Activated CD8-positive, alpha-beta memory T cell treated with anti-CD3 and anti-CD28 coated beads, Interleukin-2, amount 10 ng/mL, durations not matched to agents 7 days and 5 days (primary cell): ENCODE results near the gene SCAMP5. TPM values are rescaled to one million over a fixed set of nuclear protein-coding genes. Genes with fewer than 3 reads are reported as not detected.

ENCODE experiments used
- ATAC-seq: fragments of 150-1000 bp; cut with Tn5 transposase; one replicate; pipeline ENCODE4 v1.10.0; 2021; ENCODE audit warnings: moderate library complexity
- CTCF ChIA-PET: fragments of 350-600 bp; sonication (Branson Sonifier 250); formaldehyde crosslinking; loops from one replicate; lab custom pipeline; 2021; ENCODE audit warnings: antibody characterized with exemption; lab: Charles Lee
- DNase-seq: peaks from one replicate; pipeline ENCODE4 v3.0.0-alpha.2; 2020
- H3K27ac Mint-ChIP-seq: one replicate; pipeline ENCODE4 v1.8.0; 2021; ENCODE audit warnings: mild to moderate bottlenecking, mixed read lengths
- H3K27me3 Mint-ChIP-seq: one replicate; pipeline ENCODE4 v1.8.0; 2021; ENCODE audit warnings: mixed read lengths
- H3K36me3 Mint-ChIP-seq: one replicate; pipeline ENCODE4 v1.8.0; 2021; ENCODE audit warnings: mild to moderate bottlenecking, mixed read lengths
- H3K4me1 Mint-ChIP-seq: one replicate; pipeline ENCODE4 v1.8.0; 2021; ENCODE audit warnings: mixed read lengths
- H3K4me3 Mint-ChIP-seq: one replicate; pipeline ENCODE4 v1.8.0; 2021; ENCODE audit warnings: mild to moderate bottlenecking, moderate library complexity, mixed read lengths
- H3K9me3 Mint-ChIP-seq: one replicate; pipeline ENCODE4 v1.8.0; 2022; ENCODE audit warnings: low read depth, mixed read lengths
- total RNA-seq, 2 experiments: library from RNA; stranded (reverse); gene quantifications; one replicate each; pipeline ENCODE4 v1.2.3, GENCODE V29; 2021

The SCAMP5 gene
- total RNA-seq, 2 experiments from 2014 or later, result 0.61 to 0.94 TPM

DNA sequence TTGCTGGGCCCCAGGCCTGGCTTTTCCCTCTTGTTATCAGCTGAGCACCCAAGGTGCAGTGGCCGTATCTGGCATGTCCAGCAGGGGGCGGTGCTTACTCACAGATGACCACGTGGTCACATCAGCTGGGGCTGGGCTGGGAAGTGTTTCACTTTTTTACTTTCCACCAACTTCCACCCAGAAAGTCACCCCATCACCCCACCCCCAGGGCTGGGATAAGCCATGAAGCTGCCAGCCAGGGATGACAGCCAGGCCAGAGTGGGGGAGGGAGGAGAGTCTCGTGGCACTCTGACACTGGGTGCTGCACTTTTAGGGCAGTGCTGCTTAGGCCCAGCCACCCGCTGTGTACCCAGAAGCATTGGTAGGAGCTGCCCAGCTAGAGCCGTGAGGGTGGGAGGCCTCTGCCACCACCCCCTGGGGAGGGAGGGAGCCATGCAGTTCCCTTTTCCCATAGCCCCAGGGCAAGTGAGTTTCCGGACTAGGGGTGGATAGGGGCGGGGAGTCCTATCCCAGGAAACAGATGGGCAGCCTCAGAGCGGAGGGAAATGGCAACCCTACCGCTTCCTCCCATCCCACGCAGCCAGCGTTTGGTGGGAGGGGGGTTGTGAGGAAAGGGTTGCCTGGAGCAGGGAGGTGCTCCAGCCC is 34.1 kb downstream of the SCAMP5 start:
- peak overlapping the region; percentile 72 for H3K27ac Mint-ChIP-seq
- no peaks in the 10 kb centered on the region for H3K9me3 Mint-ChIP-seq
- H3K4me1 Mint-ChIP-seq, result peaks cover 34% of the 10 kb centered on the region
- DNase-seq (peak; percentile 92), ATAC-seq (peak; percentile 93)
- H3K27me3 Mint-ChIP-seq, result no peaks in the 10 kb centered on the region
- CTCF ChIA-PET, result interaction anchor here (0.7 to 4.4 kb wide), 19 partner anchors 8 to 1057 kb away, joined by 3 to 68 read pairs (median 5); partner anchors contain the start of genes C15orf39 and SCAMP5
- no peaks in the 10 kb centered on the region for H3K36me3 Mint-ChIP-seq
- no peak overlapping the region for H3K4me3 Mint-ChIP-seq

DNA sequence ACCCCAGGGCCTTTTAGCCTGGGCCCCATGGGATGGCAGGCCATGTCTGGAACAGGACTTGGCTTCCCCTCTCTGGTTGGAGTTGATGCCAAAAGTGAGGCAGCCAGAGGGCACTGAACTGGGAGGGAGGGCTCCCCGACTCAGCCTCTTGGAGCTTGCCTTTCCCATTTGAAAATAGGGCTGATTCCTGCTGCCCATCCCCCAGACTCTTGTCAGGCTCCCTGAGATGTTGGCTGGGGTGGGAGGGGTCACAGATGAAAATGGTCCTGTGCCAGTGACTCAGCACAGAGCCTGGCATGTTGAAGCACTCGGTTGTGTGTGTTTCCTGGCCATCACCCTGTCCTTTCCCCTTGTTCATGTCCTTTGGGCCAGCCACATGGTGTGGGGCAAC is 34.7 kb downstream of the SCAMP5 start:
- no peak overlapping the region for H3K4me3 Mint-ChIP-seq
- no peaks in the 10 kb centered on the region for H3K27me3 Mint-ChIP-seq
- CTCF ChIA-PET, result interaction anchor here (0.8 to 4.4 kb wide), 13 partner anchors 8 to 1057 kb away, joined by 3 to 68 read pairs (median 6); partner anchors contain the start of genes C15orf39 and SCAMP5
- H3K36me3 Mint-ChIP-seq, result no peaks in the 10 kb centered on the region
- DNase-seq, result no peak
- peaks cover 31% of the 10 kb centered on the region for H3K4me1 Mint-ChIP-seq
- no peak for ATAC-seq
- no peak overlapping the region for H3K27ac Mint-ChIP-seq
- H3K9me3 Mint-ChIP-seq, result no peaks in the 10 kb centered on the region

DNA sequence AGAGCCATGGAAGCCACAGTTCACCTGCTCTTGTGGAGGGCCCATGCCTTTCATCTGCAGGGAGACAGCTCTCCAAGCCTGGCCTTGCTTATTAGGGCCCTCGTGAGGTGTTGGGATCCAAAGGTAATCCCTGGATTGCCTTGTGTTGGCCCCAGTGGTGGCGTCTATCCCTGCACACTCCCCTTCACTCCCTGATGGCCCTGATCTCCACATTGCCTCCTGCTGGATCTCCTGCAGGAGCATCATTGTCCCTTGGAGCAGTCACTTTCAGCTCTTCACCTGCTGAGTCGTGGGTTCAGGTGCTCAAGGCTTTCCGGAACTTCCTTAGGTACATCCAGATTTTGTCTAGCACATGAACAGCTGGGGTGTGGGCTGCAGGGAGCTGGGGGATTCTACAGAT is 35.1 kb downstream of the SCAMP5 start:
- Mint-ChIP-seq H3K9me3 (no peaks in the 10 kb centered on the region), H3K36me3 (no peaks in the 10 kb centered on the region), H3K27me3 (no peaks in the 10 kb centered on the region), H3K4me3 (no peak overlapping the region), H3K4me1 (peaks cover 27% of the 10 kb centered on the region), H3K27ac (no peak overlapping the region)
- DNase-seq (no peak), ATAC-seq (no peak)
- CTCF ChIA-PET, result interaction anchor here (1.1 to 4.4 kb wide), 4 partner anchors 9 to 176 kb away, joined by 5 to 68 read pairs (median 10); partner anchors contain the start of gene C15orf39

DNA sequence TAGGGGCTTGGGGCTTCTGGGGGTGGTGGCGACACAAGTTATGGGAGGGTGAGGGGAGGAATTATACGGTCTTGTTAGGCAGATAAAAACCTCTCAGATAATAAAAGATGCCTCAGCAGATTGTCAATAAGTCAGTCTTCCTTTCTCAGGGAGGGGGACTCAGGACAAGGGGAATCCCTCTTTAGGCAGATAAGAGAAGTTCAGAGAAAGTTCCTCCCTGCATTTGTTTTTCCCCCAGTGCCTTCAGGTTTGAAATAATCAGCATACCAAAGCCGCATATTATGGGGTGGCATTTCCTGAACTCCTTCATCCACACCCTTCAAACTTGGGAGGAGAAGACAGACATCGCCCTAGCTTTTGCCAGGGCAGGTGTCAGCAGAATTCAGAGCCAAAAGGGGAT is 36.5 kb downstream of the SCAMP5 start:
- ATAC-seq (no peak), DNase-seq (no peak)
- H3K36me3 Mint-ChIP-seq, result peaks cover 3% of the 10 kb centered on the region
- no peaks in the 10 kb centered on the region for H3K27me3 Mint-ChIP-seq
- H3K9me3 Mint-ChIP-seq, result no peaks in the 10 kb centered on the region
- no peak overlapping the region for H3K4me3 Mint-ChIP-seq
- H3K27ac Mint-ChIP-seq, result no peak overlapping the region
- CTCF ChIA-PET, result interaction anchor here (1.0 to 4.4 kb wide), 3 partner anchors 11 to 172 kb away, joined by 3 to 68 read pairs (median 11); partner anchors contain the start of gene C15orf39
- peaks cover 35% of the 10 kb centered on the region for H3K4me1 Mint-ChIP-seq

DNA sequence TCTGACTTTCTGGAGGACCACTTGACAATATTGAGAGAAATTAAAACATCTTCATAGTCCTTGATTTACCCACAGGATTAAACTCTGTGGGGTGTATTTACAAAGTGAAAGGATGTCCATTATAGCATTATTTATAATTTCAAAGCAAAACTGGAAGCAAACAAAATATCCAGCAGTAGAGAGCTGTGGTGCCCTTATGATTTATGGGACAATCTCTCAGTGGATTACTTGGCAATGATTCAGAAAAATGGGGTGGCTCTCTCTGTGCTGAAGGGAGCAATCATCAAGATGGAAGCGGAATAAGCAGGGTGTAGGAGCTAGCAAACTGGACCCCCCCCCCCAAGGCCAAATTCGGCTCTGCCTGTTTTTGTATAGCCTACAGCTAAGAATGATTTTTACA is 37.0 kb downstream of the SCAMP5 start:
- Mint-ChIP-seq H3K4me3 (no peak overlapping the region), H3K4me1 (peaks cover 40% of the 10 kb centered on the region), H3K9me3 (no peaks in the 10 kb centered on the region), H3K27me3 (no peaks in the 10 kb centered on the region), H3K36me3 (peaks cover 7% of the 10 kb centered on the region), H3K27ac (no peak overlapping the region)
- ATAC-seq, result no peak
- CTCF ChIA-PET, result interaction anchor here (1.0 to 4.4 kb wide), 2 partner anchors 11 to 172 kb away, joined by 3 to 68 read pairs; no protein-coding TSS in a partner anchor
- no peak for DNase-seq

DNA sequence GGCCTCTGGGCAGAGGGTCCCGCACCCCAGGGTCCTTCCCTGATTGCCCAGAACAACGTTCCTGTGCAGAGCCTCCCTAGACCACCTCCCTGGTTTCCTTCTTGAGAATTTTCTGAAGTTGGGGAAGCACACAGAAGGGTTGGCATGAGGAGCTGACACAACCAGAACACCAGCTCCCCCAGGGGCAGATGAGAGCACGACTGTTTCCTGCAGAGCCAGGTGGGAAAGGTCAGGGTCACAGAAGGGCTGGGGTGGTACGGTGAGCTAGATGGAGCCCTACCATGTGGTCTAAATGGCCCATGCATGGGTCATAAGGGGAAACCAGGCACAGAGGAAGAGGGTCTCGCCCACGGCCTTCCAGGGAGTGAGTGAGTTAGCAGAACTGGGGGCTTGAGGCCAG is 38.4 kb downstream of the SCAMP5 start:
- Mint-ChIP-seq H3K4me1 (peaks cover 55% of the 10 kb centered on the region), H3K4me3 (no peak overlapping the region), H3K36me3 (peaks cover 10% of the 10 kb centered on the region), H3K27ac (no peak overlapping the region), H3K9me3 (no peaks in the 10 kb centered on the region), H3K27me3 (no peaks in the 10 kb centered on the region)
- CTCF ChIA-PET, result interaction anchor here (0.9 to 1.6 kb wide), 4 partner anchors 9 to 1058 kb away, joined by 3 to 9 read pairs (median 6); partner anchors contain the start of genes C15orf39 and PPCDC
- no peak for DNase-seq
- ATAC-seq, result no peak

DNA sequence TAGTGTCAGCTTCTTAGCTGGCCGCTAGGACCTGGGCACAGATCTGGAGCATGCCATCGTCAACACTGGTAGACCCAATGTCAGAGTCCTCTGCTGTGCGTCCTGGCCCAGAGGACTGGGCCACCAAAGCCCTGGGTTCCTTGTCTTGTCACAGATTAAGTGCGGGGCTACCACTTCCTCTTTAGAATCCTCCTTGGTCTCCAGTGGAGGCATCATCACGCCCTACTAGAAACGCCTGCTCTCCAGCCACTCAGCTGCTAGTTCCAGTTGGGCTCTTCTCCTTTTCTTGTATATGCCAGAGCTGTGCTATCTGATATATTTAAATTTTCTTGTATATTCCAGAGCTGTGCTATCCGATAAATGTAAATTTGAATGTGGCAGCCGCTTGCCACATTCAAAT is 39.3 kb downstream of the SCAMP5 start:
- H3K27ac Mint-ChIP-seq, result no peak overlapping the region

DNA sequence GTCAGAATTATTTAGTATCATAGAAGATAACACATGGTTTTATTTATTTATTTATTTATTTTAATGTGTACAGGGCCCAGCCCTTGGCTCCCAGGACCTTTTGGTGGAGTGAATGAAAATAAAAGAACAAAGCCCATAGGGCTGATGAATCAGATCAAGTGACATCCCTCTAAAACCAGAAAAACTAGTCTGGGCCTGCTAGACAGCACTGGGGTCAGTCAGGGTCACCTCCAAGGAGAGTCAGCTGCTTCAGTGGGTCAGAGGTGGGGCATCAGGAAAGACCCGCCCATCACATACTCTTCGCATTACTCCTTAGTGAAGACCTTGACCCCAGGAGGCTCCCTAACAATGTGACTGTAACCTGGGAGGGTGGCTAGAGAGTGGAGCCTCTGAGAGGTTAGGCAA is 40.9 kb downstream of the SCAMP5 start:
- Mint-ChIP-seq H3K27me3 (no peaks in the 10 kb centered on the region), H3K27ac (peak overlapping the region; percentile 29), H3K9me3 (no peaks in the 10 kb centered on the region), H3K4me1 (peaks cover 65% of the 10 kb centered on the region), H3K36me3 (peaks cover 19% of the 10 kb centered on the region), H3K4me3 (no peak overlapping the region)
- CTCF ChIA-PET, result interaction anchor here (1.9 to 3.6 kb wide), 3 partner anchors 11 to 1064 kb away, joined by 4 to 29 read pairs (median 5); partner anchors contain the start of gene C15orf39
- no peak for DNase-seq
- ATAC-seq, result no peak

More for the DNA sequence above, 39.3 kb downstream of the SCAMP5 start:
- ATAC-seq (no peak), DNase-seq (no peak)
- no peaks in the 10 kb centered on the region for H3K9me3 Mint-ChIP-seq
- no peaks in the 10 kb centered on the region for H3K27me3 Mint-ChIP-seq
- H3K4me3 Mint-ChIP-seq, result no peak overlapping the region
- peaks cover 13% of the 10 kb centered on the region for H3K36me3 Mint-ChIP-seq
- CTCF ChIA-PET, result interaction anchor here (0.9 to 1.6 kb wide), 3 partner anchors 8 to 1059 kb away, joined by 3 to 9 read pairs (median 7); partner anchors contain the start of gene C15orf39
- peaks cover 58% of the 10 kb centered on the region for H3K4me1 Mint-ChIP-seq

DNA sequence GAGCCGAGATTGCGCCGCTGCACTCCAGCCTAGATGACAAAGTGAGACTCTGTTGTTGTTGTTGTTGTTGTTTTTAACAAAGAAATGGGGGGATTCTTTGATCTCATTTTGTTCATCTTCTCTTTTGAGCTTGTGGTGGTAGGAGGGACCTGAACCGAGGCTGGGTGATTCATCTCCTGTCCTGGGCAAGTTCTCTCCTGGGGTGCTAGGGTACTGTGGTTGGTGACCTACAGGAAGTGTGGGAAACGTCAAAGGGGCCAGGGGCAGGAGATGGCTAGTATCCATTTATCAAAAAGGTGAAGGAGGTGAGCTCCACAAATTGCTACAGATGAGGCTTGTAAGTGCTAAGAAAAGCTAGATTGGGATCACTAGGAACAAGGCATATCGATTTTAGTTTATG is 42.3 kb downstream of the SCAMP5 start:
- peak; percentile 70 for ATAC-seq
- Mint-ChIP-seq H3K4me1 (peaks cover 60% of the 10 kb centered on the region), H3K27ac (peak overlapping the region; percentile 71), H3K27me3 (no peaks in the 10 kb centered on the region), H3K36me3 (peaks cover 25% of the 10 kb centered on the region), H3K4me3 (peak overlapping the region; percentile 11), H3K9me3 (no peaks in the 10 kb centered on the region)
- CTCF ChIA-PET, result interaction anchor here (1.0 to 3.6 kb wide), 8 partner anchors 9 to 1045 kb away, joined by 3 to 29 read pairs (median 4); partner anchors contain the start of genes C15orf39 and STOML1
- DNase-seq, result peak; percentile 69

DNA sequence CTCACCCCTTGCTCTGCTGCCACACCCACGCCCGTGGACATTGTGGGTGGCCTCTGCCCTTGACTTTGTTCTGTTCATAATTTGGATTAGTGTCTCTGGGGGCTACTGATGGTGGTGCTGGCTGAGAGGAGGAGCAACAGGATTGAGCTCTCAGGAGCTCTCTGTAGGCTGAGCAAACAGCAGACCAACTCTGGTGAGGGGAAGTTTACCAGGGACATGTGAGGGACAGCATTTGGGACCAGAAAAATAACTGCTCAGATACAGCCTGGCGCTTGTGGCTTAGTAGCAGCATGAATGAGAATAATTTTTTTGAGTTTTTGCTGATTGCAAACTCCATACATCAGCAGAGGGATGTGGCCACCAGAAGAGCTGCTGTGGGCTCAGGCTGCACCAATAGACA is 42.9 kb downstream of the SCAMP5 start:
- H3K27ac Mint-ChIP-seq, result peak overlapping the region; percentile 71
- peaks cover 25% of the 10 kb centered on the region for H3K36me3 Mint-ChIP-seq
- ATAC-seq (no peak), DNase-seq (no peak)
- H3K9me3 Mint-ChIP-seq, result no peaks in the 10 kb centered on the region
- H3K4me1 Mint-ChIP-seq, result peaks cover 65% of the 10 kb centered on the region
- CTCF ChIA-PET, result interaction anchor here (1.0 to 3.6 kb wide), 7 partner anchors 9 to 1046 kb away, joined by 3 to 29 read pairs (median 3); partner anchors contain the start of genes C15orf39 and STOML1
- H3K27me3 Mint-ChIP-seq, result no peaks in the 10 kb centered on the region
- no peak overlapping the region for H3K4me3 Mint-ChIP-seq

DNA sequence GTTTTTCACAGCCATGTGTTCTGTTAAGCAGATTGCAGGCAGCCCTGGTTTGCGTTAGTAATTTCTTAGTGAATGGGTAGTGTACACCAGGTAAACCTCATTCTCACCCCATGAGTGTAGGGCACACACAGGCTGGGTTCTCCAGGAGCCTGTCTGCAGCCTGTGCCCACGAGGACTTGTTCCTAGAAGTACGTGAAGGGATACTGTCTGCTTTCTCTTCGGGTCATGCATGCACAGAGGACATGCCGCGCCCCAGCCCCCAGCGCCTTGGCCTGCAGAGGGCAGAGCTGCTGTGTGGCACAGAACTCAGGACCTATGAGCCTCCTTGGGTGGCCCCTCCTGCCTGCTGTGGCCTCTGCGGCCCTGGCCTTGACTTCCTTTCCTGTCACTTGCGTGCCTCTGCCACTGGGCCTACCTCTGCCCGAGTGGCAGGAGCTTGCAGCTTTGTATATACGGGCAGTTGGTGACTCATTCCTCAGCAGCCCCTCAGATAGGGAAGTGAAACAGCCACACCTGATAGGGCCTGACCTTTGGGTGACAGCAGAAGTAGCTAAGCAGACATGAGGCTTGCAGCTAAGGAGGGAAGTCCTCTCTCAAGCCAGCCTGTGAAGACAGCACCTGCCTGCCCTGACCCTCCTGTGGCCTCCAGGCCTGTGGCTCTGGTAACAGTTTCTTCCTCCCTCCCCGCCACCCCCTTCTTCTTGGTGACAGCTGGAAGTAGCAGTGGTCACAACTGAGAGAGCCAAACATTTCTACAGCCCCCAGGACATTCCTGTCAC is 47.6 kb downstream of the SCAMP5 start:
- no peaks in the 10 kb centered on the region for H3K9me3 Mint-ChIP-seq
- H3K4me3 Mint-ChIP-seq, result peak overlapping the region; percentile 59
- CTCF ChIA-PET, result interaction anchor here (0.7 to 4.5 kb wide), 33 partner anchors 9 to 1091 kb away, joined by 3 to 38 read pairs (median 5); partner anchors contain the start of gene PPCDC
- peak; percentile 86 for ATAC-seq
- H3K4me1 Mint-ChIP-seq, result peaks cover 83% of the 10 kb centered on the region
- peaks cover 37% of the 10 kb centered on the region for H3K36me3 Mint-ChIP-seq
- H3K27ac Mint-ChIP-seq, result peak overlapping the region; percentile 92
- H3K27me3 Mint-ChIP-seq, result no peaks in the 10 kb centered on the region
- peak; percentile 97 for DNase-seq

DNA sequence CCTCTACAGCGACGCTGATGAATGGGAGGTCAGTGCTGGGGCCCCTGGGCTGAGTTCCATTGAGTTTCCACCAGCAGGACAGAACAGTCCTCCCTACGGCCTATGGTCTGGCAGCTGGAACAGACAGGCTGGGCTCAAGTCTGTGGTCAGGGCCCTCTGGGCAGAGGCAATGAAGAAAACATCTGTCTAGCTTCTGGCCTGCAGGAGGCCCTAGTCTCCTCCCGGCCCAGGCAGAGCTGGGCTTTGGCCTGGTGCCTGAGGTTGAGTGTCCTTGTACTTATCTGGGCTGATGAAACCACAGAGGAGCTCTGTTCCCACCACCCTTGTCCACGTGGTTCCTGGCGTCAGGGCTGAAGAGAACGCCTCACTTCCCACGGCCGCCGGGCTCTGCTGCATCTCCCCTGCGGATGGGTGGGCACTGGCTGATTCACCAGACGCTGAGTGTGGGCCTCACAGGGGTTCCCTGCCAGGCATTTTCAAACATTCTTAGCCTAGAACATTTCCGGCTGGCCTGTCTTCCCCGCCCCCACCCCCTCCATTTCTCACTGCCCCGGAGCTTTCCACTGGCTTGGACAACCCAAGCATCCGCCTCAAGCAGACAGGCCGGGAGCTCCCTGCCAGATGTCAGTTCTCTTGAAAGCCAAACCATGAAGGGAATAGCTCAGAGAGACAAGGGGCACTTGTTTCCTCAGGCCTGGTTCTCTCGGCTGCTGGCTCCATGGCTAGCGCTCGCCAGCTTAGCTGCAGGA is 48.3 kb downstream of the SCAMP5 start:
- Mint-ChIP-seq H3K27me3 (no peaks in the 10 kb centered on the region), H3K4me3 (peak overlapping the region; percentile 59), H3K4me1 (peaks cover 77% of the 10 kb centered on the region), H3K27ac (peak overlapping the region; percentile 92), H3K36me3 (peaks cover 43% of the 10 kb centered on the region), H3K9me3 (no peaks in the 10 kb centered on the region)
- DNase-seq (peak; percentile 48), ATAC-seq (peak; percentile 2)
- CTCF ChIA-PET, result interaction anchor here (0.7 to 4.5 kb wide), 33 partner anchors 8 to 1092 kb away, joined by 3 to 38 read pairs (median 5); partner anchors contain the start of gene PPCDC
